Fibroblast of lung (primary cell): Measurements from ENCODE around the gene C1QL3.

Experiments
- CTCF ChIP-seq, 2 donors: IDR thresholded peaks in 1 of 2; conservative IDR thresholded peaks in 1 of 2; 1 replicate in 1 of 2; 2 replicates in 1 of 2; pipeline ENCODE4 v1.5.1; 2011 to 2012; ENCODE audit warnings: low read length in 2 of 2, control low read depth in 1 of 2, inconsistent platforms in 1 of 2, low read depth in 1 of 2, mild to moderate bottlenecking in 1 of 2
- EZH2 ChIP-seq: IDR thresholded peaks from 2 replicates; pipeline ENCODE4 v1.5.1; 2012; ENCODE audit warnings: low read length, control low read depth, mild to moderate bottlenecking; ENCODE audit errors: missing control alignments

- peak; percentile 28 to 37 for TF ChIP-seq CTCF (conservative IDR thresholded peaks at IDR 0.05 in 1 of 2, IDR thresholded peaks at IDR 0.05 in 1 of 2; ENCODE audit: low read depth in 1 of 2, low read length in 2 of 2)
- peak; percentile 79 for TF ChIP-seq EZH2
These were observed 779 bp downstream of the C1QL3 start for GRCh38 chr10:16520900-16521299.
